DMS153 (cell line): Measurements from ENCODE around the gene CCM2.

Experiments
- DNase-seq: peaks from one replicate; lab custom pipeline; 2025; lab: John Stamatoyannopoulos, UW

CCM2 gene

DNA sequence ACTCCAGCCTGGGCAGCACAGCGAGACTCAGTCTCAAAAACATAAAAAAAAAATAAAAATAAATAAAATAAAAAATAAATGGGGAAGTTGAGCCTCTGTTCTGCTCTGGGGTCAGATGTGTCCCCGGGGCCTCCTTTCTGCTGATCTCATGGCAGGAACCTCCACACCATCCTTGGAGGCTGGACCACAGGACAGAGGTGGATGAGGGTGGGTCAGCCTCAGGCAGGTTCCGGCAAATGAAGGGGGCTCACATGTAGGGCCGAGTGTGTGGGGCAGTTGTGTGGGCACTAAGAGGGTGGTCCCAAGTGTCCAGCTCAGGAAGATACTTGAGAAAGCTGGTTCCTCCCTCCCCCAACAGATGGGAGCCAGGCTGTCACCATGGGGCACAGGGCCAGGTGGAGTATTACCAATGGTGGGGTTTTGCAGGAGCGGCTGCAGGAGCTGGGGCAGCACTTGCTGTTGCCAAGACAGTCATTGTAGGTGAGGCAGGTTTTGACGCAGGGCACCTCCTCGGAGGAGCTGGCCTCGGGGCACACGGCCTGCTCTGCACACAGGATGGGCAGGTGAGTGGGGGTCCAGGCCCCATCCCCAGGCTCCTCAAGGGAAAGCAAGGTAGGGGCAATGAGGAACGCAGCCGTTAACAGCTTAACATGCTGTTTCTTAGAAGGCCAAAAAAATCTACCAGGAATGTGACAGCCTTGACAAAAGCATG lies 125.3 kb downstream of the CCM2 start:
- DNase-seq = no peak
